GM21360 (cell line): ENCODE results near the gene METRN.
"Not testable (repeated sequence)": the region's sequence is repeated elsewhere in the genome, so short reads cannot be mapped to it uniquely, and the experiment has no call there.

ENCODE experiments used
- ATAC-seq: cut with Tn5 transposase; IDR thresholded peaks from one replicate; pipeline ENCODE4 v1.9.1; 2021; ENCODE audit warnings: mild to moderate bottlenecking, moderate library complexity; ENCODE audit not compliant: unreplicated experiment

METRN gene

GRCh38 chr16:754121-754607, 39.2 kb downstream of the METRN start:
- ATAC-seq: not testable (repeated sequence)

DNA sequence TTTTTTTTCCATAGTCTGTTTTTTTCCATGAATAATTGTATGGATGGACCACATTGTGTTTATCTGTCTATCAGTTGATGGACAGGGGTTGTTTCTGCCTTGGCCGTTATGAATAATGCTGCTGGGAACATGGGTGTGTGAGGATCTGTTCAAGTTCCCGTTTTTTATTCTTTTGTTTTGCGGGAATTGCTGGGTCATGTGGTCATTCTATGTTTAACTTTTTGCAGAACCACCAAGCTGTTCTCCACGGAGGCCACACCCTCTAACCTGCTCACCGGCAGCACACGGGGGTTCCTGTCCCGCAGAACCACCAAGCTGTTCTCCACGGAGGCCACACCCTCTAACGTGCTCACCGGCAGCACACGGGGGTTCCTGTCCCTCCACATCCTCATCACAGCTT, 39.7 kb downstream of the METRN start:
- ATAC-seq: no peak

DNA sequence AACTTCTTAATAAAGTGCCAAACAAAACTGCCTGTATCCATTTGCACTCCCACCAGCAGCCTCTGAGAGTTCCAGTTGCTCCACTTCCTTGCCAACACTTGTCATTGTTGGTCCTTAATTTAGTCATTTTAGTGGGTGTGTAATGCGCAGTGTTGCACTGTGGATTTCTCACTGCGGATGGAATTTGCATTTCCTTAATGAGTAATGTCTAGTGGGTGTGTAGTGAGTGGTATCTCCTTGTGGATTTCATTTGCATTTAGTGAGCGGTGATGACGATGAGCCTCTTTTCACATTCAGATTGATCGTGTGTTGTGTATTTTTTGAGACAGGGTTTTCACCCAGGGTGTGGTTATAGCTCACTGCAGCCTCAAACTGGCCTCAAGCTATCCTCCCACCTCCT, 41.5 kb downstream of the METRN start:
- ATAC-seq: no peak

DNA sequence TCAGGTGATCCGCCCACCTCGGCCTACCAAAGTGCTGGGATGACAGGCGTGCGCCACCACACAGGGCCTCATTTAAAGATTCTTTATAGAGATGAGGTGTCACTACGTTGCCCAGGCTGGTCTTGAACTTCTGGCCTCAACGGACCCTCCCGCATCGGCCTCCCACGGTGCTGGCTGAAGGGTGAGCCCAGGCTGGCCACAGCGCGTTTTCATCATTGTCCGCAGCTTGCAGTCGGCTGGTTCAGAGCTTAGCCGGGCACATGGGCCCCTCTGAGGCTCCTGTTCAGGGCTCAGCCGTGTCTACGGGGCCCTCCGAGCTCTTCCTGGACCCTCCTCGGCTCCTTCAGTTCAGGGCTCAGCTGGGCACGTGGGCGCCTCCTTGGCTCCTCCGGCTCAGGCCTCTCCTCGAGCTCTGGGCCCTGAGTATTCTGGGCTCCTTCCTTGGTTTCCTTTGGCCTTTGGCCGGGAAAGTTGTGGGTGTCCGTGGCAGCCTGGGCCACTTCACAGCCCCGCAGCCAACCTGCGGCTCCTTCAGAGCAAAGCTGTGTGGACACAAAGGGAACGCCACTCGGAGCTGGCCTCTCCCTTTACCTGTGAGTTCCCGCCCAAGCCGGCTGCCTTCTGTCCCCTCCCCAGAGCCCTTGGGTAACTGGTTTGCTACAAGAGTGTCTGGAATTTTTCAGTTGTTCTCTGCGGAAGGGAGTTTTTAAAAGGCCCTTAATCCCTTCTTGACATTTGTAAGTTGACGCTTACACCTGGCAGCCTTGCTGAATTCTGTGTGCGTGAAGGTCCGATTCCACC, 44.4 kb downstream of the METRN start:
- ATAC-seq: no peak

GRCh38 chr16:760065-760464, 45.1 kb downstream of the METRN start:
- ATAC-seq: no peak

GRCh38 chr16:760545-761343, 45.8 kb downstream of the METRN start, which contains the start of gene MSLN:
MSLN (plus strand) TSS chr16:760734; CDS start chr16:762681, 1,947 bp downstream.
- ATAC-seq: no peak

- ATAC-seq: no peak
Measured at GRCh38 chr16:761625-762513, 47.0 kb downstream of the METRN start.

DNA sequence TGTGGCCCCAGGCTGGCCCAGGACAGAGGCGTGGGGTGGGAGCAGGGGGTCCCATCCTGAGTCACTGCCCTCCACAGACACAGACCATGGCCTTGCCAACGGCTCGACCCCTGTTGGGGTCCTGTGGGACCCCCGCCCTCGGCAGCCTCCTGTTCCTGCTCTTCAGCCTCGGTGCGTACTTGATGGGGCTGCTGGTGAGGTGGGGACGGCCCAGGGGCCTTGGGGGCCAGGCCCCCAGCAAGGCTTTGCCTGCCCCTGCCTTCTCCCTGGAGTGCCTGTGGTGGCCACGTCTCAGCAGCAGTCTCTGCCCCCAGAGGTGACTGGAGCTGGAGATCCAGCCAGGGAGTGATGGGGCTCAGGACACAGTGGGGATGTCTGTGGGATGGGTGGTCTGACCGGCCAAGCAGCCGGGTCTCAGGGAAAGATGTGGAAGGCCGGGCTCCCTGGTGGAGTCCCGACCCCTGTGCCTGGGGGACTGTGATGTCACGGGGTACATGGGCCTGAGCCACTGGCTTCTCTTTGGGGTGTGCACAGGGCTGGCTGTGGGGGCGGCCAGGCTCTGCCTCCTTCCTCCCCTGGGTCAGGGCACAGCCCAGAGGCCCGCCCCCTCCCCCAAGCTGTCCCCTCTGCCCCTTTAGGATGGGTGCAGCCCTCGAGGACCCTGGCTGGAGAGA, 47.8 kb downstream of the METRN start:
- no peak for ATAC-seq

DNA sequence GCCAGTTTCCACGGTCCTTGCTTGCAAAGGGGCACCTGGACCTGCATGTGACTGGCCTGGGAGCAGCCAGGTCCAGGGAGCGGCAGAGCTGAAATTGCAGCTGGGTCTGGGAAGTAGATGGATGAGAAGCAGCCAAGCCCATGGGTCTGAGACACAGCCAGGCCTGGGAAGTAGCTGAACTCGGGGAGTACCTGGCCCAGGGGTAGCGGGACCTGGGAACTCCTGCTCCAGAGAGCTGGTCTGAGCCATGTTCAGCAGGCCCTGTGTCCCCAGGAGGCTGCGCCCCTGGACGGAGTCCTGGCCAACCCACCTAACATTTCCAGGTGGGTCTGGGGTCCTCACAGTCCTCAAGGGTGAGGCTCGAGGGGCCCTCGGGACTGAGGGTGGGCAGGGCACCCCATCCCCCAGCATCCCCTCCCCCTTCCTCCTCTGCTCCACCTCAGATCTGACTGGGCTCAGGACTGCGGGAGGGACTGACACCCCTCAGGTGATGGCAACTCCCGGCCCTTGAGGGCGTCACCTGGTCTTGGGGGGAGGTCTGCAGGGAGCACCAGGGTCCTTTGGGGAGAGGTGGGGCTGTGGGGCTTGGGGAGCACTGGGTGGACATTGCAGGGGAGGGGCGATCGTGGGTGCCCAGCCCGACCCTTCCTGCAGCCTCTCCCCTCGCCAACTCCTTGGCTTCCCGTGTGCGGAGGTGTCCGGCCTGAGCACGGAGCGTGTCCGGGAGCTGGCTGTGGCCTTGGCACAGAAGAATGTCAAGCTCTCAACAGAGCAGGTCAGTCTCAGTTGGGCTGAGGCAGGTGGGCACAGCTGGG, 48.7 kb downstream of the METRN start:
- ATAC-seq: no peak

GRCh38 chr16:764184-764750, 49.3 kb downstream of the METRN start:
- ATAC-seq: no peak

- ATAC-seq: no peak
Measured at GRCh38 chr16:764848-765487, 50.0 kb downstream of the METRN start.

GRCh38 chr16:765488-765865, 50.6 kb downstream of the METRN start:
- ATAC-seq: no peak

GRCh38 chr16:766008-766819, 51.3 kb downstream of the METRN start:
- no peak for ATAC-seq

GRCh38 chr16:766820-767640, 52.1 kb downstream of the METRN start:
- ATAC-seq: no peak

GRCh38 chr16:767743-768235, 52.9 kb downstream of the METRN start:
- ATAC-seq: no peak

DNA sequence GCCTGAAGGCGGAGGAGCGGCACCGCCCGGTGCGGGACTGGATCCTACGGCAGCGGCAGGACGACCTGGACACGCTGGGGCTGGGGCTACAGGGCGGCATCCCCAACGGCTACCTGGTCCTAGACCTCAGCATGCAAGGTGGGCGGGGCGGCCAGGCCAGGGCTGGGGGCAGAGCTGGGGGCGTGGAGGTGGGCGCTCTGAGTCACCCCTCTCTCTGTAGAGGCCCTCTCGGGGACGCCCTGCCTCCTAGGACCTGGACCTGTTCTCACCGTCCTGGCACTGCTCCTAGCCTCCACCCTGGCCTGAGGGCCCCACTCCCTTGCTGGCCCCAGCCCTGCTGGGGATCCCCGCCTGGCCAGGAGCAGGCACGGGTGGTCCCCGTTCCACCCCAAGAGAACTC, 53.5 kb downstream of the METRN start:
- ATAC-seq: no peak
